H9 (cell line): ENCODE measurements around the gene PIP5K1A. TPM values are rescaled to one million over a fixed set of nuclear protein-coding genes. Genes with fewer than 3 reads are reported as not detected.

Source experiments
- DNase-seq: peaks from one replicate; pipeline ENCODE4 v3.0.0-alpha.2; 2017
- H2AFZ ChIP-seq: one replicate; pipeline ENCODE4 v1.6.1; 2013; ENCODE audit warnings: mild to moderate bottlenecking, low read length, control low read depth, moderate library complexity
- H2AK5ac ChIP-seq: 2 replicates; pipeline ENCODE4 v1.6.1; 2013; ENCODE audit warnings: low read length, control low read depth, mixed read lengths; ENCODE audit not compliant: insufficient read length
- H2BK120ac ChIP-seq: one replicate; pipeline ENCODE4 v1.6.1; 2013; ENCODE audit warnings: low read depth, mild to moderate bottlenecking, low read length, control low read depth, inconsistent platforms; ENCODE audit not compliant: poor library complexity, severe bottlenecking
- H2BK12ac ChIP-seq: 2 replicates; pipeline ENCODE4 v1.6.1; 2013; ENCODE audit warnings: low read length, control low read depth, mixed read lengths, low read depth; ENCODE audit not compliant: insufficient read length
- H2BK15ac ChIP-seq: 2 replicates; pipeline ENCODE4 v1.6.1; 2013; ENCODE audit warnings: low read depth, low read length, control low read depth
- H2BK20ac ChIP-seq: one replicate; pipeline ENCODE4 v1.6.1; 2013; ENCODE audit warnings: low read depth, mild to moderate bottlenecking, low read length, control low read depth, inconsistent platforms; ENCODE audit not compliant: poor library complexity, severe bottlenecking
- H2BK5ac ChIP-seq: 2 replicates; pipeline ENCODE4 v1.6.1; 2013; ENCODE audit warnings: low read length, control low read depth, mixed read lengths; ENCODE audit not compliant: insufficient read length
- H3K14ac ChIP-seq: 2 replicates; pipeline ENCODE4 v1.6.1; 2013; ENCODE audit warnings: low read length, control low read depth; ENCODE audit not compliant: insufficient read depth
- H3K18ac ChIP-seq: 2 replicates; pipeline ENCODE4 v1.6.1; 2013; ENCODE audit warnings: low read depth, mild to moderate bottlenecking, mixed read lengths, low read length, control low read depth; ENCODE audit not compliant: insufficient read length
- H3K23ac ChIP-seq: 2 replicates; pipeline ENCODE4 v1.6.1; 2013; ENCODE audit warnings: low read length, control low read depth, mixed read lengths, low read depth; ENCODE audit not compliant: insufficient read length
- H3K23me2 ChIP-seq: 2 replicates; pipeline ENCODE4 v1.6.1; 2013; ENCODE audit warnings: low read depth, mild to moderate bottlenecking, mixed read lengths, low read length, control low read depth; ENCODE audit not compliant: insufficient read length, poor library complexity, severe bottlenecking
- H3K27ac ChIP-seq: 2 replicates; pipeline ENCODE4 v1.5.1; 2013; ENCODE audit warnings: low read length, control low read depth, mixed read lengths, low read depth; ENCODE audit not compliant: insufficient read length
- H3K27me3 ChIP-seq: 2 replicates; pipeline ENCODE4 v1.6.1; 2013; ENCODE audit warnings: low read length, control low read depth, inconsistent platforms; ENCODE audit not compliant: insufficient read depth
- H3K4ac ChIP-seq: 2 replicates; pipeline ENCODE4 v1.6.1; 2013; ENCODE audit warnings: low read depth, mild to moderate bottlenecking, control low read depth, inconsistent platforms, low read length, moderate library complexity
- H3K4me1 ChIP-seq: 2 replicates; pipeline ENCODE4 v1.6.1; 2013; ENCODE audit warnings: low read length, control low read depth, inconsistent platforms; ENCODE audit not compliant: insufficient read depth
- H3K4me2 ChIP-seq: 2 replicates; pipeline ENCODE4 v1.6.1; 2013; ENCODE audit warnings: low read length, control low read depth, mixed read lengths; ENCODE audit not compliant: insufficient read length, insufficient read depth
- H3K56ac ChIP-seq: 2 replicates; pipeline ENCODE4 v1.6.1; 2013; ENCODE audit warnings: low read depth, mild to moderate bottlenecking, mixed read lengths, low read length, control low read depth; ENCODE audit not compliant: insufficient read length
- H3K79me1 ChIP-seq: 2 replicates; pipeline ENCODE4 v1.6.1; 2013; ENCODE audit warnings: low read depth, mild to moderate bottlenecking, moderate library complexity, low read length, control low read depth, inconsistent platforms; ENCODE audit not compliant: insufficient read depth, poor library complexity, severe bottlenecking
- H3K79me2 ChIP-seq: 2 replicates; pipeline ENCODE4 v1.6.1; 2013; ENCODE audit warnings: low read length, control low read depth, inconsistent platforms; ENCODE audit not compliant: insufficient read depth
- H3K9ac ChIP-seq: 2 replicates; pipeline ENCODE4 v1.6.1; 2013; ENCODE audit warnings: low read length, control low read depth, mixed read lengths; ENCODE audit not compliant: insufficient read length; ENCODE audit errors: extremely low read depth
- H3K9me3 ChIP-seq: one replicate; pipeline ENCODE4 v1.6.1; 2013; ENCODE audit warnings: low read depth, low read length, inconsistent platforms; ENCODE audit not compliant: control insufficient read depth
- H3T11ph ChIP-seq: one replicate; pipeline ENCODE4 v1.6.1; 2013; ENCODE audit warnings: mild to moderate bottlenecking, low read length, control low read depth, inconsistent platforms
- H4K20me1 ChIP-seq: one replicate; pipeline ENCODE4 v1.6.1; 2013; ENCODE audit not compliant: control insufficient read depth, insufficient read length, insufficient read depth
- H4K5ac ChIP-seq: 2 replicates; pipeline ENCODE4 v1.6.1; 2013; ENCODE audit warnings: low read depth, mild to moderate bottlenecking, mixed read lengths, low read length, control low read depth; ENCODE audit not compliant: insufficient read length
- H4K8ac ChIP-seq: replicated peaks from 2 replicates; pipeline ENCODE4 v1.6.1; 2013; ENCODE audit warnings: low read length, control low read depth, mixed read lengths, low read depth; ENCODE audit not compliant: insufficient read length
- H4K91ac ChIP-seq: 2 replicates; pipeline ENCODE4 v1.6.1; 2013; ENCODE audit warnings: low read depth, mild to moderate bottlenecking, moderate library complexity, mixed read lengths, low read length, control low read depth; ENCODE audit not compliant: insufficient read length
- H3K27ac Mint-ChIP-seq, 3 experiments: 2 replicates in 2 of 3; 3 replicates in 1 of 3; pipeline ENCODE4 v1.8.0; 2020 to 2021; ENCODE audit warnings: mixed read lengths in 3 of 3, mild to moderate bottlenecking in 1 of 3, moderate library complexity in 1 of 3
- H3K27me3 Mint-ChIP-seq: 2 replicates; pipeline ENCODE4 v1.8.0; 2021; ENCODE audit warnings: low read depth, mild to moderate bottlenecking, moderate library complexity, mixed read lengths
- H3K36me3 Mint-ChIP-seq, 3 experiments: 2 replicates in 2 of 3; 3 replicates in 1 of 3; pipeline ENCODE4 v1.8.0; 2020 to 2021; ENCODE audit warnings: low read depth in 3 of 3, mixed read lengths in 3 of 3; ENCODE audit not compliant: insufficient read depth in 1 of 3
- H3K4me1 Mint-ChIP-seq, 2 experiments: 2 replicates each; pipeline ENCODE4 v1.8.0; 2020; ENCODE audit warnings: mixed read lengths in 2 of 2
- H3K4me3 Mint-ChIP-seq, 2 experiments: 2 replicates in 1 of 2; 3 replicates in 1 of 2; pipeline ENCODE4 v1.8.0; 2020 to 2021; ENCODE audit warnings: mild to moderate bottlenecking in 2 of 2, mixed read lengths in 2 of 2, moderate library complexity in 1 of 2
- H3K9me3 Mint-ChIP-seq, 2 experiments: 2 replicates in 1 of 2; 3 replicates in 1 of 2; pipeline ENCODE4 v1.8.0; 2020; ENCODE audit warnings: mild to moderate bottlenecking in 2 of 2, mixed read lengths in 2 of 2, moderate library complexity in 1 of 2
- CTCF ChIP-seq: fragments of 200-600 bp; sonication (generic); conservative IDR thresholded peaks from 3 replicates; pipeline ENCODE4 v1.8.0; 2021; ENCODE audit warnings: antibody characterized with exemption, mild to moderate bottlenecking
- whole genome bisulfite sequencing: extraction: QIAGEN DNeasy Blood & Tissue Kit; methylation state at CpG from one replicate; pipeline ENCODE4 v1.1.7; 2013; ENCODE audit warnings: missing lambda C conversion rate, low lambda C conversion rate, mixed read lengths; ENCODE audit not compliant: insufficient read length; ENCODE audit errors: extremely low coverage; 5-methylcytosine and 5-hydroxymethylcytosine counted together
- long read RNA-seq: library from polyadenylated mRNA; unstranded; transcript quantifications from one replicate; pipeline ENCODE4 v2.0.0, GENCODE V29; 2020
- total RNA-seq: library from RNA; stranded (reverse); gene quantifications from 2 replicates; pipeline ENCODE4 v1.2.1, GENCODE V29; 2021

The PIP5K1A gene
- total RNA-seq, result 94.6 and 101 TPM in 2 replicates
- long read RNA-seq, transcript PIP5K1A-201 (15 exons, 3,767 nt), result major isoform, 67 of 184 reads
- long read RNA-seq, transcript PIP5K1A-203 (14 exons, 3,613 nt), result minor isoform, 9 of 184 reads
- long read RNA-seq, transcript PIP5K1A-202 (16 exons, 2,134 nt), result minor isoform, 5 of 184 reads
- long read RNA-seq, transcript PIP5K1A-204 (15 exons, 3,737 nt), result minor isoform, 33 of 184 reads
- long read RNA-seq, partial matches to known transcripts, result 15 of 184 reads
- long read RNA-seq, other reads (novel, unspliced or antisense), result 53 of 184 reads

GRCh38 chr1:151198254-151199127 is at the start of gene PIP5K1A:
PIP5K1A (plus strand) TSS chr1:151198552; CDS start chr1:151198997, 445 bp downstream.
- no peak within 1 kb of the TSS for H2BK5ac ChIP-seq
- no peak for TF ChIP-seq CTCF
- H3K27ac ChIP-seq, result no peak within 1 kb of the TSS
- H3K79me2 ChIP-seq, result peaks cover 35% of the 10 kb centered on the region
- H3K9me3 Mint-ChIP-seq, result peaks cover 2% of the 10 kb centered on the region in 2 experiments; a peak in 2 of 5 replicates
- H3K4me3 Mint-ChIP-seq, result peak within 1 kb of the TSS; percentile 94 to 99
- H4K20me1 ChIP-seq, result no peaks in the 10 kb centered on the region
- WGBS, result no CpG with 5 or more reads among the region's 60 CpGs
- no peaks in the 10 kb centered on the region for H3K4me1 ChIP-seq
- peak within 1 kb of the TSS; percentile 31 for H2BK12ac ChIP-seq
- H3K27ac Mint-ChIP-seq, result peak within 1 kb of the TSS; percentile 95 to 99 (median 99)
- H2AFZ ChIP-seq, result no peak within 1 kb of the TSS
- no peak within 1 kb of the TSS for H3T11ph ChIP-seq
- H3K36me3 Mint-ChIP-seq, result peaks cover 6 to 23% (median 16%) of the 10 kb centered on the region in 3 experiments; a peak in 5 of 7 replicates
- no peaks in the 10 kb centered on the region for H3K9me3 ChIP-seq
- H2BK15ac ChIP-seq, result no peak within 1 kb of the TSS
- H3K27me3 ChIP-seq, result no peaks in the 10 kb centered on the region
- H3K18ac ChIP-seq, result peak within 1 kb of the TSS; percentile 59
- H3K14ac ChIP-seq, result peak within 1 kb of the TSS; percentile 79
- peaks cover 20 to 23% of the 10 kb centered on the region in 2 experiments for H3K4me1 Mint-ChIP-seq
- DNase-seq, result peak; percentile 95
- no peak within 1 kb of the TSS for H4K5ac ChIP-seq
- no peak within 1 kb of the TSS for H3K56ac ChIP-seq
- peak within 1 kb of the TSS; percentile 93 for H3K9ac ChIP-seq
- no peak within 1 kb of the TSS for H2BK20ac ChIP-seq
- H3K27me3 Mint-ChIP-seq, result peaks cover 4% of the 10 kb centered on the region
- peak within 1 kb of the TSS; percentile 97 for H3K4me2 ChIP-seq
- H3K23ac ChIP-seq, result no peak within 1 kb of the TSS
- H3K23me2 ChIP-seq, result peaks cover 6% of the 10 kb centered on the region
- H4K8ac ChIP-seq, result no peak within 1 kb of the TSS
- no peak within 1 kb of the TSS for H3K4ac ChIP-seq
- peaks cover 3% of the 10 kb centered on the region for H3K79me1 ChIP-seq
- no peak within 1 kb of the TSS for H4K91ac ChIP-seq
- no peak within 1 kb of the TSS for H2BK120ac ChIP-seq
- no peak within 1 kb of the TSS for H2AK5ac ChIP-seq
